D721Med (cell line): Measurements from ENCODE around the gene TPSB2.
"Not testable (repeated sequence)": the region's sequence is repeated elsewhere in the genome, so short reads cannot be mapped to it uniquely, and the experiment has no call there.

Experiments used
- DNase-seq: peaks from one replicate; pipeline ENCODE4 v3.0.0; 2011; ENCODE audit warnings: low spot score; ENCODE audit not compliant: insufficient read length
- FAIRE-seq: peaks from 2 replicates; lab custom pipeline; 2011; peaks lifted over from hg19 to GRCh38; lab: Jason Lieb, UNC
- CTCF ChIP-seq: IDR thresholded peaks from 2 replicates; pipeline ENCODE4 v1.5.1; 2012; ENCODE audit warnings: mild to moderate bottlenecking, control low read depth; ENCODE audit not compliant: insufficient read depth; ENCODE audit errors: missing control alignments

Gene TPSB2

DNA sequence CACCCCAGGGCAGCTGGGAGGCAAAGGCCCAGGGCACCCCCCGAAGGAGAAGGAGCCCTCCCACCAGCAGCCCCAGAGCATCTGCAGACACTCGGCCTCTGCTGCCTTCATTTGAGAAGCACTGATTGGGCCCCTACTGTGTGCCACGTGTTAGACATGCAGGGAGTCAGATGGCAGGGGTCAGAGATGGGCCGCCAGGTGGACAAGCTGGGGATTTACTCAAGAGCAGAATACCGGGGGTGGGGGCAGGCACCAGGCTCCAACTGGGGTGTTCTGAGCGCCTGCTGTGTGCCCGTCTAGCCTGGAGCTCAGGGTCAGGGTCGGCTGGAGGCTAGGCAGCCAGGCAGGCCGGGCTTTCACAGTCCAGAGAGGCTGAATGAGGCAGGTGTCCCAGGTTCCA is 23.7 kb downstream of the TPSB2 start:
- TF ChIP-seq CTCF: no peak
- FAIRE-seq (no peak), DNase-seq (no peak)

DNA sequence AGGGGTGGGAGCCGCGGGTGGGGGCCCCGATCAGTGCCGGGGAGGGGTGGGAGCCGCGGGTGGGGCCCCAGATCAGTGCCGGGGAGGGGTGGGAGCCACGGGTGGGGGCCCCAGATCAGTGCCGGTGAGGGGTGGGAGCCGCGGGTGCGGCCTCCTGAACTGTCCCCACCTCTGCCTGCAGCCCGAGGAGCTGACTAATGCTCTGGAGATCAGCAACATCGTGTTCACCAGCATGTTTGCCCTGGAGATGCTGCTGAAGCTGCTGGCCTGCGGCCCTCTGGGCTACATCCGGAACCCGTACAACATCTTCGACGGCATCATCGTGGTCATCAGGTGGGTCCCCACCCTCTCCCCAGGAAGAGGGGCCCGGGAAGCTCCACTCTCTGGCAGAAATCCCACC is 25.1 kb downstream of the TPSB2 start:
- no peak for TF ChIP-seq CTCF
- no peak for DNase-seq
- no peak for FAIRE-seq

GRCh38 chr16:1202274-1202673 is 27.7 kb downstream of the TPSB2 start:
- TF ChIP-seq CTCF: no peak
- FAIRE-seq: no peak
- no peak for DNase-seq

- no peak for FAIRE-seq
- no peak for DNase-seq
- TF ChIP-seq CTCF: no peak
These were observed 28.5 kb downstream of the TPSB2 start for GRCh38 chr16:1201444-1201843.

DNA sequence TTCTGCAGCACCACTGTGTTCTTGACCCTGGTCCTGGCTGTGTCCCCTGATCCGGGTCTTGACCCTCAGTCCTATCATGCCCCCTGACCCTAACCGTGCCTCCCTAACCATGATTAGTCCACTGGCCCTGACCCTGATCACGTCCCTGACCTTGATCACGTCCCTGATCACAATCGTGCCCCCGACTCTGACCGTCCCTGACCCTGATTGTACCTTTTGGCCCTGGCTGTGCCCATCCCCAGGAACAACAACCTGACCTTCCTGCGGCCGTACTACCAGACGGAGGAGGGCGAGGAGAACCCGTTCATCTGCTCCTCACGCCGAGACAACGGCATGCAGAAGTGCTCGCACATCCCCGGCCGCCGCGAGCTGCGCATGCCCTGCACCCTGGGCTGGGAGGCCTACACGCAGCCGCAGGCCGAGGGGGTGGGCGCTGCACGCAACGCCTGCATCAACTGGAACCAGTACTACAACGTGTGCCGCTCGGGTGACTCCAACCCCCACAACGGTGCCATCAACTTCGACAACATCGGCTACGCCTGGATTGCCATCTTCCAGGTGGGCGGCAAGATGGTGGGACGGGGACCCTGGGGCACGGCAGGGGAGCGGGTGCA is 29.9 kb downstream of the TPSB2 start:
- DNase-seq (no peak), FAIRE-seq (no peak)
- no peak for TF ChIP-seq CTCF

GRCh38 chr16:1199347-1200013 is 30.5 kb downstream of the TPSB2 start:
- FAIRE-seq (no peak), DNase-seq (no peak)
- no peak for TF ChIP-seq CTCF

GRCh38 chr16:1198671-1199346 is 31.2 kb downstream of the TPSB2 start:
- not testable (repeated sequence) for FAIRE-seq, DNase-seq
